CD4-positive, alpha-beta T cell (primary cell): Measurements from ENCODE around the gene LHX6. TPM values are rescaled to one million over a fixed set of nuclear protein-coding genes. Genes with fewer than 3 reads are reported as not detected.

ENCODE experiments used
- ATAC-seq: fragments of 200-7000 bp; cut with Tn5 transposase; one replicate; pipeline ENCODE4 v1.10.0; 2022; ENCODE audit warnings: mild to moderate bottlenecking; ENCODE audit not compliant: poor library complexity
- CTCF ChIA-PET: fragments of 350-600 bp; sonication (Branson Sonifier 250); formaldehyde crosslinking; loops from one replicate; lab custom pipeline; 2021; ENCODE audit warnings: antibody characterized with exemption, inconsistent platforms; lab: Charles Lee
- POLR2A ChIA-PET: fragments of 350-600 bp; sonication (Branson Sonifier 250); formaldehyde crosslinking; loops from one replicate; lab custom pipeline; 2021; ENCODE audit warnings: antibody characterized with exemption, inconsistent platforms; lab: Charles Lee
- DNase-seq, 14 experiments: peaks; one replicate each; pipeline ENCODE4 v3.0.0-alpha.2; 2013 to 2020; ENCODE audit warnings: mixed read lengths in 2 of 14
- H3K27ac ChIP-seq, 2 donors: one replicate each; pipeline versions ENCODE4 v1.5.1 to v1.7.0; 2013; ENCODE audit warnings: low read length in 2 of 2, low read depth in 1 of 2, mild to moderate bottlenecking in 1 of 2
- H3K27me3 ChIP-seq, 2 experiments: 1 replicate in 1 of 2; 2 replicates in 1 of 2; pipeline versions ENCODE4 v1.6.1 to v1.7.0; 2013; ENCODE audit warnings: low read length in 2 of 2, control low read depth in 1 of 2, mild to moderate bottlenecking in 1 of 2, moderate library complexity in 1 of 2; ENCODE audit not compliant: insufficient read depth in 2 of 2, control insufficient read depth in 1 of 2
- H3K36me3 ChIP-seq: one replicate; pipeline ENCODE4 v1.6.1; 2013; ENCODE audit warnings: low read length, control low read depth; ENCODE audit not compliant: insufficient read depth
- H3K4me1 ChIP-seq: one replicate; pipeline ENCODE4 v1.6.1; 2013; ENCODE audit warnings: low read length, control low read depth; ENCODE audit not compliant: insufficient read depth
- H3K4me3 ChIP-seq: one replicate; pipeline ENCODE4 v1.5.1; 2013; ENCODE audit warnings: mild to moderate bottlenecking, low read length, moderate library complexity
- H3K9me3 ChIP-seq, 2 experiments: 1 replicate in 1 of 2; 2 replicates in 1 of 2; pipeline versions ENCODE4 v1.6.1 to v1.7.0; 2013; ENCODE audit warnings: low read length in 2 of 2, mild to moderate bottlenecking in 2 of 2, control low read depth in 1 of 2, moderate library complexity in 1 of 2; ENCODE audit not compliant: control insufficient read depth in 1 of 2, insufficient read depth in 1 of 2
- H3K27ac Mint-ChIP-seq: one replicate; pipeline ENCODE4 v1.8.0; 2020; ENCODE audit warnings: mixed read lengths
- H3K27me3 Mint-ChIP-seq: one replicate; pipeline ENCODE4 v1.8.0; 2021; ENCODE audit warnings: mixed read lengths
- H3K36me3 Mint-ChIP-seq: one replicate; pipeline ENCODE4 v1.8.0; 2021; ENCODE audit warnings: low read depth, mixed read lengths
- H3K4me1 Mint-ChIP-seq: one replicate; pipeline ENCODE4 v1.8.0; 2021; ENCODE audit warnings: low read depth, mixed read lengths
- H3K4me3 Mint-ChIP-seq: one replicate; pipeline ENCODE4 v1.8.0; 2020; ENCODE audit warnings: mild to moderate bottlenecking, mixed read lengths
- H3K9me3 Mint-ChIP-seq: one replicate; pipeline ENCODE4 v1.8.0; 2020; ENCODE audit warnings: mixed read lengths
- CTCF ChIP-seq: fragments of 200-600 bp; IDR thresholded peaks from one replicate; pipeline ENCODE4 v1.8.0; 2022; ENCODE audit warnings: antibody characterized with exemption, mild to moderate bottlenecking
- intact Hi-C, 2 experiments: fragments of 100-400 bp; cut with DNase I in 1 of 2; cut with micrococcal nuclease in 1 of 2; formaldehyde crosslinking; loops; one replicate each; pipeline versions ENCODE4 v1.15.1 to v1.9.0; 2023 to 2025; cut with DNase I, micrococcal nuclease
- total RNA-seq, 174 experiments: library from RNA in 2 of 174; stranded (reverse) in 2 of 174; gene quantifications; one replicate each; pipeline ENCODE4 v1.2.3 and lab custom pipeline; 2021 to 2026

Gene LHX6
- total RNA-seq, 2 experiments from 2014 or later = not detected

GRCh38 chr9:122214507-122214906 lies 14.2 kb downstream of the LHX6 start:
- H3K4me3 ChIP-seq = no peak overlapping the region
- Mint-ChIP-seq H3K4me3 (peak overlapping the region; percentile 70), H3K4me1 (peaks cover 19% of the 10 kb centered on the region), H3K9me3 (no peaks in the 10 kb centered on the region), H3K27ac (no peak overlapping the region), H3K27me3 (peaks cover 90% of the 10 kb centered on the region), H3K36me3 (no peaks in the 10 kb centered on the region)
- no peaks in the 10 kb centered on the region for H3K36me3 ChIP-seq
- H3K9me3 ChIP-seq = peaks cover 0 to 23% of the 10 kb centered on the region in 2 experiments
- intact Hi-C loops = no loop called here
- H3K4me1 ChIP-seq = peaks cover 22% of the 10 kb centered on the region
- TF ChIP-seq CTCF = no peak
- POLR2A ChIA-PET = interaction anchor here (1.2 kb wide), 1 partner anchor 51 kb away, joined by 5 read pairs; the partner anchor contains the start of genes MRRF and RBM18
- peaks cover 57 to 76% of the 10 kb centered on the region in 2 experiments for H3K27me3 ChIP-seq
- no peak for DNase-seq
- CTCF ChIA-PET = no interaction called here
- ATAC-seq = no peak
- no peak overlapping the region for H3K27ac ChIP-seq

- no peaks in the 10 kb centered on the region for H3K9me3 Mint-ChIP-seq
- POLR2A ChIA-PET = interaction anchor here (1.2 kb wide), 1 partner anchor 51 kb away, joined by 5 read pairs; the partner anchor contains the start of genes MRRF and RBM18
- H3K27ac Mint-ChIP-seq = no peak overlapping the region
- intact Hi-C loops = no loop called here
- Histone ChIP-seq H3K36me3 (no peaks in the 10 kb centered on the region), H3K4me1 (peaks cover 15% of the 10 kb centered on the region), H3K9me3 (peaks cover 0 to 16% of the 10 kb centered on the region in 2 experiments), H3K27ac (no peak overlapping the region), H3K4me3 (peak overlapping the region; percentile 36), H3K27me3 (peaks cover 52 to 77% of the 10 kb centered on the region in 2 experiments)
- H3K36me3 Mint-ChIP-seq = no peaks in the 10 kb centered on the region
- no peak for TF ChIP-seq CTCF
- DNase-seq (peak; percentile 2 to 76 (median 38)), ATAC-seq (peak; percentile 79)
- CTCF ChIA-PET = no interaction called here
- peak overlapping the region; percentile 39 for H3K4me3 Mint-ChIP-seq
- peaks cover 12% of the 10 kb centered on the region for H3K4me1 Mint-ChIP-seq
- H3K27me3 Mint-ChIP-seq = peaks cover 89% of the 10 kb centered on the region
These were observed 15.0 kb downstream of the LHX6 start for GRCh38 chr9:122213589-122214413.

- Mint-ChIP-seq H3K36me3 (no peaks in the 10 kb centered on the region), H3K27me3 (peaks cover 87% of the 10 kb centered on the region), H3K9me3 (no peaks in the 10 kb centered on the region), H3K4me1 (peaks cover 6% of the 10 kb centered on the region), H3K4me3 (peak overlapping the region; percentile 39), H3K27ac (no peak overlapping the region)
- no peak overlapping the region for H3K27ac ChIP-seq
- H3K36me3 ChIP-seq = no peaks in the 10 kb centered on the region
- peaks cover 13% of the 10 kb centered on the region for H3K4me1 ChIP-seq
- peaks cover 47 to 71% of the 10 kb centered on the region in 2 experiments for H3K27me3 ChIP-seq
- H3K4me3 ChIP-seq = peak overlapping the region; percentile 36
- POLR2A ChIA-PET = interaction anchor here (1.2 kb wide), 1 partner anchor 52 kb away, joined by 5 read pairs; the partner anchor contains the start of genes MRRF and RBM18
- CTCF ChIA-PET = no interaction called here
- H3K9me3 ChIP-seq = peaks cover 0 to 15% of the 10 kb centered on the region in 2 experiments
- DNase-seq (no peak), ATAC-seq (no peak)
- TF ChIP-seq CTCF = no peak
- intact Hi-C loops = no loop called here
These were observed 15.6 kb downstream of the LHX6 start for GRCh38 chr9:122213102-122213588.
